LNCaP clone FGC (cell line): ENCODE measurements around the gene LBX1.

Experiments
- DNase-seq: peaks from one replicate; pipeline ENCODE4 v3.0.0-alpha.2; 2011; ENCODE audit warnings: low read depth
- H3K4me3 ChIP-seq: 2 replicates; pipeline ENCODE4 v1.5.1; 2011; ENCODE audit warnings: mild to moderate bottlenecking, low read depth, low read length, control low read depth
- TF ChIP-seq, protein P1 (sequence below): IDR thresholded peaks from 2 replicates; pipeline ENCODE4 v1.5.1; 2012; ENCODE audit warnings: mild to moderate bottlenecking; ENCODE audit not compliant: control insufficient read depth, insufficient read depth; ENCODE audit errors: extremely low read depth

LBX1 gene

DNA sequence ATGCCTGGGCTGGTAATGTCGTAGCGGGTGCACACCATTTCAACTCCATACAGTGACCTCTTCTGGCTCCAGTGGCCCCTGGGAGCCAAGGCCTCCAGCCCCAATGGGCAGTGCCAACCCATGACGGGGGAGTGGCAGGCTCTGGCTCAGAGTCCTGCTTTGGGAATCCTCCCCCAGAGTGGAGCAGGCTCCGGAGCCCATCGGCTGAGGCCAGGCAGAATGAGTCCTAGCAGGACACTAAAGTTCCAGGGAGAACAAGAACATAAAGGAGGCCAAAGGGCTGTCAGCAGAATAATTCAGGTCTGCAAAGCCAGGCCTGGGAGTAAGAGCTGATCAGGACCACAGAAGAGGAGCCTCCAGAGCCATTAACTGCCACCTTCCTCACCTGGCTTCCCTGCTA lies 33.3 kb downstream of the LBX1 start:
- no peak for DNase-seq
- H3K4me3 ChIP-seq = no peak overlapping the region
- TF ChIP-seq, protein P1, sequence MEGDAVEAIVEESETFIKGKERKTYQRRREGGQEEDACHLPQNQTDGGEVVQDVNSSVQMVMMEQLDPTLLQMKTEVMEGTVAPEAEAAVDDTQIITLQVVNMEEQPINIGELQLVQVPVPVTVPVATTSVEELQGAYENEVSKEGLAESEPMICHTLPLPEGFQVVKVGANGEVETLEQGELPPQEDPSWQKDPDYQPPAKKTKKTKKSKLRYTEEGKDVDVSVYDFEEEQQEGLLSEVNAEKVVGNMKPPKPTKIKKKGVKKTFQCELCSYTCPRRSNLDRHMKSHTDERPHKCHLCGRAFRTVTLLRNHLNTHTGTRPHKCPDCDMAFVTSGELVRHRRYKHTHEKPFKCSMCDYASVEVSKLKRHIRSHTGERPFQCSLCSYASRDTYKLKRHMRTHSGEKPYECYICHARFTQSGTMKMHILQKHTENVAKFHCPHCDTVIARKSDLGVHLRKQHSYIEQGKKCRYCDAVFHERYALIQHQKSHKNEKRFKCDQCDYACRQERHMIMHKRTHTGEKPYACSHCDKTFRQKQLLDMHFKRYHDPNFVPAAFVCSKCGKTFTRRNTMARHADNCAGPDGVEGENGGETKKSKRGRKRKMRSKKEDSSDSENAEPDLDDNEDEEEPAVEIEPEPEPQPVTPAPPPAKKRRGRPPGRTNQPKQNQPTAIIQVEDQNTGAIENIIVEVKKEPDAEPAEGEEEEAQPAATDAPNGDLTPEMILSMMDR = no peak

DNA sequence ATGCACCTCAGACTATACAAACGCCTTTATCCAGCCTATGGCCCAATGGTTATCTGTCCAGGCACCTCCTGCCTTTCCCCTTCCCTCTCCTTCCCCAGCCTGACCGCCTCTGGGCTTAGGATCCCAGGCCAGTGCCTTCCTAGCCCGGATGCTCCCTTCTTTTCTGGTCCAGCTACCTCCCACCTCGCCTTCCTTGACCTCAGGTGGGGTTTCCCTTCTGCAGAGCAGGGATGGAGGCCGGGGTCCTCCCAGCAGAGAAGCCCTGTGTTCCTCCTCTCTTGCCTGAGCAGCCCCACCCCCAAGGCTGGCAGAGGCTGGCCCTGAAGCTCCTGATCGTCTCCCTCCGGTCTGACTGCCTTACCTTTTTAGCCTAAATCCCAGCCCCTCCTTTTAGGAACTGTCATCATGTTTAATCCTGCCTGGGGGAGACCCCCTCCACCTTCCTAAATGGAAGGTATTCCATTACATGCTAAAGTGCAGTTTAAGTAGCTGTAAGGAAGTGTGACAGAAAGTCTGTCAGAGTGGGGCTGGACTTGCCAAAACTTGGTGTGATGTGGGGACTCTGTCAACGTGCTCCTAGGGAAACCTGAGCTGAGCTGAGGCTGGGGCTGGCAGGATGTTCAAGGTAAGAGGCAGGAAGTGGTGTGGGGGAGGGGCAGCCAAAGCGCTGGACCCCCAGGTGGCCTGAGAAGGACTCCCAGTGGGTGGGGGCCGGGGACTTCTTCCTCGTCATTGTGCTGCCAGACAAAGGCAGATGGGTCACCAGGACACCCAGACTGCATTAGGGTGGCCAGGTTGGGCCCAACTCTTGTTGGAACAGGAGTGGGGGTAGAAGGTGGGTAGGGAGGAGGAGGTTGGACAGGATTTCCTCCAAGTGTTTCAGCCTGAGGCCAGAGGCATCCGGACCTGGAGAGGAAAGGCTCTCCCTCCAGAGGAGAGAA lies 39.5 kb downstream of the LBX1 start:
- no peak overlapping the region for H3K4me3 ChIP-seq
- TF ChIP-seq, protein P1 = no peak
- no peak for DNase-seq

DNA sequence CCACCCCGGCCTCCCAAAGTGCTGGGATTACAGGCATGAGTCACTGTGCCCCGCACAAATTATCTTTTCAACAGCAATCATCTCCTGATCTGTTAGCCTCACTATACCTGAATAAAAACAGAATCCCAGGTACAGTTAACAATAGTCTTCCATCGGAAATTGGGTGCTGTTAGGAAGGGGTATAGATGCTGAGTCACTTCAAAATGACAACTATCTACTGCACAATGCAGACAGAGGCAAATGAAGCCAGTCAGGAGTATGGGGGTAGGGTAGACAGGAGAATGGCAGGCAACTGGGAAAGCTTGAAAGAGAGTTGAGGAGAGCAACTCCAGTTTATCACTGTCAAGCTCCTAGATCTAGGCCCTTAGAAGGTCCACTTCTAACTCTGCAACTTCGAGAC lies 40.3 kb downstream of the LBX1 start:
- DNase-seq = no peak
- TF ChIP-seq, protein P1 = no peak
- H3K4me3 ChIP-seq = no peak overlapping the region

DNA sequence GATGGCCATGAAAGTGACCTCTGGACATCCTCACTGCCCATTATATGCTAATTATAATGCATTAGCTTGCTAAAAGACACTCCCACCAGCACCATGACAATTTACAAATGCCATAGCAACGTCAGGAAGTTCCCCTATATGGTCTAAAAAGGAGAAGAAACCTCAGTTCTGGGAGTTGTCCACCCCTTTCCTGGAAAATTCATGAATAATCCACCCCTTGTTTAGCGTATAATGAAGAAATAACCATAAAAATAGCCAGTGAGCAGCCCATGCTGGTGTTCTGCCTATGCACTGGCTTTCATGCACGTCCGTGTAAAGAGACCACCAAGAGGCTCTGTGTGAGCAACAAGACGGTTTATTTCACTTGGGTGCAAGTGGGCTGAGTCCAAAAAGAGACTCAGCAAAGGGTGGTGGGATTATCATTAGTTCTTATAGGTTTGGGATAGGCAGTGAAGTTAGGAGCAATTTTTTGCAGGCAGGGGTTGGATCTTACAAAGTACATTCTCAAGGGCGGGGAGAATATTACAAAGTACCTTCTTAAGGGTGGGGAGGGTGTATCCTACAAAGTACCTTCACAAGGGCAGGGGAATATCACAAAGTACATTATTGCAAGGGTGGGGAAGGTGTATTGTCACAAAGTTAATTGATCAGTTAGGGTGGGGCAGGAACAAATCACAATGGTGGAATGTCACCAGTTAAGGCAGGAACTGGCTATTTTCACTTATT lies 45.6 kb downstream of the LBX1 start:
- TF ChIP-seq, protein P1 = no peak
- DNase-seq = no peak

DNA sequence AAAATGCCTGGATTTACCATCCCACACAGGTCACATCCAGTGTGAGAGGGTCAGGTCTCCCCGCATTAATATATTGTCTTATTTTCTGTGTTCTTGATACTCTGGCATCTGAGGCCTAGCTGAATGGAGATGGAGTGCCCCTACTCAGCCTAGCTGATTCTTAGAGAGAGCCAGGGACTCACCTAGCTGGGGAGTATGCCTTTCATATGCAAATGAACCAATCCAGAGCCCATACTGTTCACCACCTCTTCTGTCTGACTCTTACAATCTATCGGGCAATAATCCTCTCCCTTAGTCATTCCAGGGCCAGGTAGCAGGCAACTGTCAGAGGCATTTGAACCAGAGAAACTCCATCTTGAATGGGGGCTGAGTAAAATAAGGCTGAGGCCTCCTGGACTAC lies 46.3 kb downstream of the LBX1 start:
- TF ChIP-seq, protein P1 = no peak
- H3K4me3 ChIP-seq = no peak overlapping the region
- DNase-seq = no peak

More for the DNA sequence above, 45.6 kb downstream of the LBX1 start:
- no peak overlapping the region for H3K4me3 ChIP-seq
